GM21723 (cell line): ENCODE data around the gene POMT2.
"Not testable (repeated sequence)": the region's sequence is repeated elsewhere in the genome, so short reads cannot be mapped to it uniquely, and the experiment has no call there.

ENCODE experiments used
- ATAC-seq: cut with Tn5 transposase; IDR thresholded peaks from one replicate; pipeline ENCODE4 v1.9.1; 2021; ENCODE audit warnings: mild to moderate bottlenecking, moderate library complexity; ENCODE audit not compliant: unreplicated experiment

The POMT2 gene, protein sequence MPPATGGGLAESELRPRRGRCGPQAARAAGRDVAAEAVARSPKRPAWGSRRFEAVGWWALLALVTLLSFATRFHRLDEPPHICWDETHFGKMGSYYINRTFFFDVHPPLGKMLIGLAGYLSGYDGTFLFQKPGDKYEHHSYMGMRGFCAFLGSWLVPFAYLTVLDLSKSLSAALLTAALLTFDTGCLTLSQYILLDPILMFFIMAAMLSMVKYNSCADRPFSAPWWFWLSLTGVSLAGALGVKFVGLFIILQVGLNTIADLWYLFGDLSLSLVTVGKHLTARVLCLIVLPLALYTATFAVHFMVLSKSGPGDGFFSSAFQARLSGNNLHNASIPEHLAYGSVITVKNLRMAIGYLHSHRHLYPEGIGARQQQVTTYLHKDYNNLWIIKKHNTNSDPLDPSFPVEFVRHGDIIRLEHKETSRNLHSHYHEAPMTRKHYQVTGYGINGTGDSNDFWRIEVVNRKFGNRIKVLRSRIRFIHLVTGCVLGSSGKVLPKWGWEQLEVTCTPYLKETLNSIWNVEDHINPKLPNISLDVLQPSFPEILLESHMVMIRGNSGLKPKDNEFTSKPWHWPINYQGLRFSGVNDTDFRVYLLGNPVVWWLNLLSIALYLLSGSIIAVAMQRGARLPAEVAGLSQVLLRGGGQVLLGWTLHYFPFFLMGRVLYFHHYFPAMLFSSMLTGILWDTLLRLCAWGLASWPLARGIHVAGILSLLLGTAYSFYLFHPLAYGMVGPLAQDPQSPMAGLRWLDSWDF

DNA sequence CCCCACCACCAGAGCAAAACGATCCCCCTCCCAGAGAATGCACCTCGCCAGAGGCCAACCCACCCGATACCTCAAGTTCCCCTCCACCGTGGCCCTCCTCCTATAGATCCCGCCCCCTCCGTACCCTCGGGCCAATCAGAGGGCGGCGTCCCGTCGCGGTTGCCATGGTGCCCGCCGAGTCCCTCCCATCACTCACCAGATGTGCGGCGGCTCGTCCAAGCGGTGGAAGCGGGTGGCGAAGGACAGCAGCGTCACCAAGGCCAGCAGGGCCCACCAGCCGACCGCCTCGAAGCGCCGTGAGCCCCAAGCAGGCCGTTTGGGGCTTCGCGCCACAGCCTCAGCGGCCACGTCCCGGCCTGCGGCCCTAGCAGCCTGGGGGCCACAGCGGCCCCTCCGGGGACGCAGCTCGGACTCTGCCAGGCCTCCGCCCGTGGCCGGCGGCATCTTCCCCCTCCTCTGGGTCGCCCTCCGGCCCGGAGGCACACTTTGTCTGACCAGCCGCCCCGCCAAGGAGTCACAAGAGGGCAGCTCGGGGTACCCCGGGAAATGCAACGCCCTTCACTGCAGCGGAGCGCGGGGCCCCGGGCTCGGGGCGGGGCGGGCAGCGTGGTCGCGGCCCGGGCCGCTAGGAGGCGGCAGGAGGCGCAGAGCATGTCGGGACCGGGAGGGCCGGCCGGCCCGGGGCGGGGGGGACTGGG lies at the start of gene POMT2:
TSS of gene POMT2 (minus strand) at position 646 of the 698 bp plus-strand sequence. CDS start at position 444, 202 bp downstream.
- ATAC-seq, result peak; percentile 70

DNA sequence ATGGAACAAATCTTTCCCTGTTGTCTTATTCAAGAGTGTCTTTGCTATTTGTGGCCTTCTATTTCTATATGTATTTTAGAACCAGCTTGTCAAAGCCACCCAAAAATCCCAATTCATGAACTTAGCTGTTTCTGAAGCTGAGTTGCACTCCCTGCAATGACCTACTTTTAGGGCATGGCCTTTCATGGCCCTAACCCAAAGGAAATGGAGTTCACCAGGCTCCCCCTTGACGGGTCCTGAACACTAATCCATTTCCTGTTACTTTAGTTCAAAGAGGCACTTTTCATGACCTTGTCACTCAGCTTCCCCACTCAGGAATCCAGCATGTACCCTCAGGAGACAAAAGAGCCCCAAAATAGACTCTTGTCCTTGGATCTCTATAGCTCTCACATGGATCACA lies 48.6 kb upstream of the POMT2 start:
- no peak for ATAC-seq

DNA sequence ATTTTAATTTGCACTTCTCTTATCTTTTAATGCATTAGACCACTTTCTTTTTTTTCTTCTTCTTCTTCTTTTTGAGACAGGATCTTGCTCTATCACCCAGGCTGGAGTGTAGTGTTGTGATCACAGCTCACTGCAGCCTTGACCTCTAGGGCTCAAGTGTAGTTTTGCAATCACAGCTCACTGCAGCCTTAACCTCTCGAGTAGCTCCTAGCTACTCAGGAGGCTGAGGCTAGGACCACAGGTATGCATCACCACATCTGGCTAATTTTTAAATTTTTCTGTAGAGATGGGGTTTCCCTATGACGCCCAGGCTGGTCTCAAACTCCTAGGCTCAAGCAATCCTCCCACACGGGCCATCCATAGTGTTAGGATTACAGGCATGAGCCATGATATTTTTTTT lies 43.5 kb upstream of the POMT2 start:
- no peak for ATAC-seq

DNA sequence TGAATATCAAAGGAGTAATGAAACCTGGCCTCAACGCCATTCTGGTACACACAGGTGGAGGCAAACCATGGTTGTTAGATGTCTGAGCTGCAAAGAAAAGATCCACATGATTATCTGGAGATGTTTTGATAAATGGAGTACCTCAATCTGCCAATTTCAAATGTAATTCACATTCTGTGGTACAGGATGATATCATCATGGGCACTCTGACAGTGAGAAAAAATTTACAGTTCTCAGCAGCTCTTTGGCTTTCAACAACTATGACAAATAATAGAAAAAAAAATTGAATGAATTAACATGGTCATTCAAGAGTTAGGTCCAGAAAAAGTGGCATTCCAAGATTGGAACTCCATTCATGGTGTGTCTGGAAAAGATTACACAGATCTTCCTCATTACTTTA lies 38.9 kb upstream of the POMT2 start:
- ATAC-seq, result no peak

DNA sequence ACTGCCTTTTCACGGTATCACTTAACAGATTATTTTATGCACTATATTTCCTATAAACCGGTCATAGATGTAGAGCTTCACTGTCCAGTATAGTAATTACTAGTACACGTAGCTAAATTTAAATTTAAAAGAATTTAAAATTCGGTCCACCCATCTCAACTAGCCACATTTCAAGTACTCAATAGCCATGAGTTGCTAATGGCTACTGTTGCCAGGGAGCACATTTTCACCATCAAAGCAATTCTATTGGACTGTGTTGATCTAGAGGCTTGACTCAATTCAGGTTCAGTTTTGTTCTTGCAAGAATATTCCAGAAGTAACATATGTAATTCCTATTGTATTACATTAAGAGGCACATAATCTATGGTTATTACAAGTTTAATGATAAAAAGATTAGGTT lies 36.2 kb upstream of the POMT2 start:
- ATAC-seq, result no peak

DNA sequence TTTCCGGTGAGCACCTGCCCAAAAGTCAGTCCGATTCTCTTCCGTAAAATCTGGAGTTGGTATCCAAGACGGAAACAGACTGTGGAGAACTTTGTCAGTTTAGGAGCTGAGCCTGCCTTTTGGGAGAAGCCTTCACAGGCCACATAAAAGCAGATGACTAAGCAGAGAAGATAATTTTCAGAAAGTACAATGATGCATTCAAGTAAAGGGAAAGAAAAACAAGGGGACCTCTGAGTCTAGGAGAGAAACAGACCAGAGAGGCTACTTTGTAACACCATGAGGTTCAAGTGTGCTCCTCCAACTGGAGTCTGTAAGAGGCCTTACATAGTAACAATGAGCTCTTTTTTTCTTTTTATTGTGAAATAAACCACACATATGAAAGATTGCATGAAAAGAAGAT lies 35.1 kb upstream of the POMT2 start:
- ATAC-seq, result no peak

DNA sequence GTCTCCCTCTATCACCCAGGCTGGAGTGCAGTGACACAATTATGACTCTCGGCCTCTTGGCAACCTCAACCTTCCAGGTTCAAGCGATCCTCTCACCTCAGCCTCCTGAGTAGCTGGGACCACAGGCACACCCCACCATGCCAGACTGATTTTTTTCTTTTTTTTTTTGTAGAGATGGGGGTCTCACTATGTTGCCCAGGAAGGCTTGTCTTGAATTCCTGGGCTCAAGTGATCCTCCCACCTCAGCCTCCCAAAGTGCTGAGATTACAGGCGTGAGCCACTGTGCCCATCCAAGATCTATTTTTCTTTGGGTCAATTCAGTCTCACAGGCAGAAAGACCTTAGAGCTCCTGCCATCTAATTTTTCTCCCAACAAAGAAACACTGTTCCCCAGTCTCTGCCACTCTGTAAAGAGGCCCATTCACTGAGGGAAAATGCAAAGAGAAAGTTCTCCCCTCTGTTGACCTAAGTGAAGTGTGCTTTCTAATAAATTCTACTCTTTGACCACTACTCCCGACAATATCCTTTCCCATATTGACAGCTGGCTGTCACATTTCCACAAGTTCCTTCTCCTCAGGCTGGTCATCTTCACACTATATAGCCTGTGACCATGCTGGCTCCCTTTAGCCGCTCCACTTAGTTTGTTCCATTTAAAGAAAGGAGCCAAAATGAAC lies 32.9 kb upstream of the POMT2 start:
- ATAC-seq, result no peak

DNA sequence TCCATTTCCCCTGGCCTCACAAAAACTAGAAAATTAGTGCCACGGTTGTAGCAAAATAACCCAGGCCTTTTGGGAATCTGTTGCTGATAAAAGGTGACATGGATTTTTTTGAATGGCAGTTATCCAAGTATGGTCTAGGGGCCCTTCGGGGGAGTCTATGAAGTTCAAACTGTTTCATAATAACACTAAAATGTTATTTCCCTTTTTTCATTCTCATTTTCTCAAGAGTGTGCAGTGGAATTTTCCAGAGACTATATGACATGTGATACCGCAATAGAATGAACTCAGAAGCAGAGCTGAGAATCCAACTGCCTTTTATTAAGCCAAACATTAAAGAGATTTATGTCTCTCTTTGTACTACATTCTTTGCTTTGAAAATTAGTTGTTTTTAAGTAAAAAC lies 27.1 kb upstream of the POMT2 start:
- ATAC-seq, result no peak

DNA sequence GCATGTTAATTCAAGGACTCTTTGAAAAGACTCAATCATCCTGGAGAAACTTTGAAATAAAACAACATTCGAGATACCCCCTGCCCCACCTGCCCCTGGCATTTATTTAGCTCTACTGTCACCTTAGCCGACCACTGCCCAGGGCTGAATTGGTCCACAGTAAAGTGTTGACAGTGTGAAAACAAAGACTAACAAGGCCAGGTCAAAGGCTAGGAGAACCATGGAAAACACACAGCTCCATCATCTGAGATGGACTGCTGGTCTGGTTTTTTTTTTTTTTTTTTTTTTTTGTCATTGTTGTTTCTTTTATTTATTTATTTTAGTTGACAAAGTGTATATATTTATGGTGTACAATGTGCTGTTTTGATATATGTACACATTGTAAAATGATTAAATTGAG lies 25.8 kb upstream of the POMT2 start:
- no peak for ATAC-seq

DNA sequence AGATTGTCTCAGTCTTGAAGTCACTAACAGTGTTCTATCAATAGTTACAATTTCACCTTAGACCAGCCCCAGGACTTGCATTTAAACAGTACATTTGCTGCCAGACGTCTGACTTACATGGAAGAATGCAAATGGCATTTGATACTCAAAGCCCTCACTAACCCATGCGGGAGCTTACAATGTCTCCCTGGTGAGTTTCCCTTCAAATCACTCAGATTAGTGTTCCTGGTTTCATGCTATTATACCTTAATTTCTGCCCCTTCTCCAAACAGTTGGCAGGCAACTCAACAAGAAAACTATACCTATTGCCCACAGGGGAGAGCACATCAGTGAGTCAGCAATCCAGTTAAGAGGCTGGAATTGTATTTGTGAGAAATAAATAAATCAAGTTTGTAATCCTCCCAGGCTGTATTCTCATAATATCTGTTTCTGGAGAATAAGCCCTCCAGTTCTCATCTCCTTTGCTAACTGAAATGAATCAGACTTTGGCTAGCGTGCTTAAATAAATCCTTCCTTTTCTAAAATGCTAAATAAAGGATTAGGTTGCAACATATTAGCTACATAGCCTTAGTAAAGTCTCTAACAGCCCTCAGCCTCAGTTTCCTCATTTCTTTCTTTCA lies 23.8 kb upstream of the POMT2 start:
- ATAC-seq, result no peak

DNA sequence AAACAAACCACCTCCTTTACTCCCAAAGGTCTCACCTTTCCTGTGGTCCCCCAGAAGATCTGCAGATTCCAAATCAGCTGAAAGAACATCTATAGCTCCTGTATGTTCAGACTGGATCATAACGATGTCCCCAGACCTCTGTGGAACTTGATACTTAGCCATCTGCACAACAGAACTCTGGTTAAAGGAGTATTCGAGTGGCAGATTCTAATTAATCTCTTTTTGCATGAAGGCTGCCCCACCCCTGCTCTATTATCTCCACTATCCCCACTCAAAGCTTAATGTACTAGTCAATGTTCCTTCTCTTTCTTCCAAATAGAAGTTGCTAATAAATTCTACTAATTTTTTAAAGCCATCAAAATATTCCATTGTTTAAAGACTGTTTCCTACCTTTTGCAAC lies 23.0 kb upstream of the POMT2 start:
- ATAC-seq, result no peak

DNA sequence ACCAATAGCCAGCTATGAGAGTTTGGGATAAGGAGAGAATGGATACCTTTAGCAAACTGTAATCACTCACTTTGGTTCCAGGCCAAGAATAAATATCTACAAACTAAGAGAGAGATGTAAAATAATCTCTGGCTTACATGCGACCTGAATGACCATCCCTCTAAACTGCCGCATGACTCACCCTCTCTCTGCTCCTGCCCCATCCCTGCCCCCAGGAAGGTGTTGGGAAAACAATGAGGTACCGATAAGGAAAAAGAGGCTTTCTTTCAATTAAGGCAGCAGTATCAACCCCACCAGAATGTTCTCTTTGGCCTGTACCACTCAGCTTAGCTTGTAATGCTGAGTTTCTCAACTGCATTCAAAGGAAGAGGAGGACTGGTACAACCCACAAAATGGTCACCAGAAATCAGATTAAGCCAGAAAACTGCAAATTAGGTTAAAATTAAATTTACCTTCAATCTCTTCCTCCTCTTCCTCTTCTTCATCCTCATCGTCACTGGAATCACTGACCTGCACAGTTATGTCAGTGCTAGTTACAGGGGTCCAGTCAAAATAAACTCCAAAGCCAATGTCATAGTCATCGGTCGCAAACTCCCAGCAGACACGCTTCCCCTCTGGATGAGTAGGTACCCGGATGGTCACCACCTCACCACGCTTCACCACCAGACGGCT lies 22.2 kb upstream of the POMT2 start:
- no peak for ATAC-seq

DNA sequence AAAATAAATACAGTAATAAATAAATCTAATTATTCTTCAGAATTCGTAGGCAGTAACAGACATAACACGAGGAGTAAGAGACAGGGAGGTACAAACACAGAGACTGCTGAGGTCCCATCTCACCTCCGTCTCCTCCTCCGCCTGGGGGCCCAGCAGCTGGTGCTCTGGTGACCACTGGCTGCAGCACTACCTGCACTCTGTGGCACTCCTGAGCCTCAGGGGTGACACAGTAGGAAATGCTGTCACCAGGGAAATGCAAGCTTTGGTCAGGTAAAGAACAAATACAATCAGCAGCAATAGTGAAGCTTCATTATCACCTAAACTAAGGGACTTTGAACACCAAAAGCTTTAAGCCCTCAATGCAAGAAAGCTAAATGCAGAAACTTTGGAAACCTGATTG lies 19.7 kb upstream of the POMT2 start:
- ATAC-seq, result no peak

DNA sequence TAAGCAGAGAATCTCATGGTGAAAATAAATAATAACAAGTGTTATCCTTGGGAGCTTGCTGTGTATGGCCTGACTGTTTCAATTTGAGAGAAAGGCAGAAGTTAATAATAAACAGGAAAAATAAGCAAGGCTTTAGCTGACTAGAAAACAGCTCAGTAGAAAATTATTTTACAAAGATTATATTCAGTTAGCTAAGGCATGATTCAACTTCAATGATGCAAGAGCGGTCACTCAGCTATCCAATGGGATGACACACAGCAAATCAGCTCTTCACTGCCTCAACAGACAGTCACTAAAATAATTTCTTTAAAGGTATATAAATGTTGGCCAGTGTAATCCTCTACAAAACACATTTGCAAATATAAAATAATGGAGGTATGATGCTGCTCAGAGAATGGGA lies 18.7 kb upstream of the POMT2 start:
- ATAC-seq, result no peak

DNA sequence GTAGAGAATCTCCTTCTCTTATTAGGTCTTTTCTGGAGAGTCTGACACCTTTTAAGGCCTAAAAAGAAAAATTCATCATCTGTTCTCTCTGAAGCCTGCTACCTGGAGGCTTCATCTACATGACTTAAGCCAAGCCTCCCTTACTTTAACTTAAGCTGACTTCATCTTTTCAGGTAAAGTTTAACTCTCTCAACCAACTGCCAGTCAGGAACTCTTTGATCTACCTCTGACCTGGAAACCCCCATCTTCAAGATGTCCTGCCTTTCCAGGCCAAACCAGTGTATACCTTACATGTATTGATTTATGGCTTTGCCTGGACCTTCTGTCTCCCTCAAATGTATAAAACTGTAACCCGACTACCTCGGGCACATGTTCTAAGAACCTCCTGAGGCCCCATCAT lies 17.6 kb upstream of the POMT2 start:
- no peak for ATAC-seq

DNA sequence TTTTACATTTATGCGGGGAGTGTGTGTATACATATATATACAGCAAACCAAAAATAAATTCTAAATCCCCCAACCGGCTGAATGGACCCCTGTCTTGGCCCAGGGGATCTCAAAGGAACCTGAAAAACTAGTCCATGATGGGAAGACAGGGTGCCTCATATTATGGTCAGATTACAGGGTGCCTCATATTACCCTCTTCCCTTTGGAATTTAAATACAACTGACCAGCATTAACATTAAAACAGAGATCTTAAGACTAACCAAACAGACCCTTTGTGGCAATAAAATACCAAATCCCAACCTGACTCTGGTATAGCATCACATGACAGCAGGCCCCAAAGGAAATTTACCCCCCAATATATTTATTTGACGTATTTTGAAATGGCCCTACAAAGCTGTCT lies 17.2 kb upstream of the POMT2 start:
- no peak for ATAC-seq

DNA sequence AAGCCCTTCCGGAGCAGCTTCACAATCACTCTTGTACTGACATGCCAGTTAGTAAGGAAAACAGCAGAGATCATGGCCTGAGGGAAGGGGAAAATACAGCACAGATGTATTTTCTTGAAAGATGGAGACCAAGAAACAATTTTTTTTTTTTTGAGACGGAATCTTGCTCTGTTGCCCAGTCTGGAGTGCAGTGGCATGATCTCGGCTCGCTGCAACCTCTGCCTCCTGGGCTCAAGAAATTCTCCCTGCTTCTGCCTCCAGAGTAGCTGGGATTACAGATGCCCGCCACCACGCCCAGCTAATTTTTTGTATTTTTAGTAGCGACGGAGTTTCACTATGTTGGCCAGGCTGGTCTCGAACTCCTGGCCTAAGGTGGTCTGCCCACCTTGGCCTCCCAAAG lies 16.6 kb upstream of the POMT2 start:
- ATAC-seq, result not testable (repeated sequence)

DNA sequence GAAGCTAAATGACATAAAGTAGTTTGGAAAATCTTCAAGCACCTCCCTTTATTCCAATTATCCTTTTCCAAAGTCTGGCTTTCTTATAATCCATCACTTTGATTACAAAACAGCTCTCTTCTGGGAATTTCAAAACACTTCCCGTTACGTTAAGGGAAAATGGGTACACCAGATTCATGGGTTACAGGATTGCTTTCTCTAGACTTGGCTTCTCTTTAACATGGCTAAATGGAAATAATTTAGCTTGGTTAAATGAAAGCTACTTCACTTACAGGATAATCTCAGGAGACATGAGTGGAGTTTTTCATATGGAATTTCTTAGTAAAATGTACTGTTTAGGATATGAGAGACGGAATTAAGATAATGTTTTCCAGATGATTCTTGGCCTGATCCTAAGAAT lies 14.9 kb upstream of the POMT2 start:
- no peak for ATAC-seq

DNA sequence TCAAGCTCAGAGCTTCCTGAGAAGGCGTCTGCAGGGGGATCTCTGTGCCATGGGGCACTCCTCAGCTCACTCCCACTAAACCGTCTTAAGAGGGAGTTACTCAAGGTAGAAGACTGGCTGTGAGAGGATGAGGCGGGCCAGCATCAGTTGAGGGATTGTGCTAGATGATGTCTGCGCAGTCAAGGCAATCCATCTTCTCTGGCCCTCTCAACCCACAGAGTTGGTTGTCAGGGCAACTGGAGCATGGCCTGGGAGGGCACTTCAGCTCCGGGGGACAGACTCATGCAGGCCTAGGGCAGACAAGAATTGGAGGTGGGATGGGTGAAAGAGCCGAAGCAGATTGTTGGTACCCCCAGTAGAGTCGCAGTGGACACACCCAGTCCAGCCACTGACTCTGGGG lies 9.2 kb upstream of the POMT2 start:
- ATAC-seq, result no peak

DNA sequence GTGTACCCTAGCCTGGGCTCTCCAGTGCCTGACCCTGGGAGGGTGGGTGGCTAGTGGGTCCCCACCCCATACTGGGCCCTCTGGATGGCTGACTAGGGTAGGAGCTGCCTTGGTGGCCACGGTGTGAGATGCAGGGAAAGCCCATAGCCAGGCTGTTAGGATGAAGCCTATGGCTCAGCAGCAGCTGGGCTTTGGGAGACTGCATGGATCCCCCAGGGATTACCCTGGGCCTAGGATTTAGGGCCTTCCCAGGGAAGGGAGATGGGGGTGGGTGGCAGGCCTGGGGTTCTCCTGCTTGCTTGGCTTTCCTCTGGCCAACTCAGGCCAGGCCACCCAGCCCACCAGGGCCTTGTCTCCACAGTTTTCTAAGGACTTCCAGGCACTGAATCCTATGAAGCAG lies 6.4 kb upstream of the POMT2 start:
- ATAC-seq, result no peak
